K562 (cell line): ENCODE data around the gene E2F1. TPM values are rescaled to one million over a fixed set of nuclear protein-coding genes. Genes with fewer than 3 reads are reported as not detected.

Experiments
- BDP1 ChIP-seq: IDR thresholded peaks from 3 replicates; pipeline ENCODE4 v1.6.1; 2011; ENCODE audit not compliant: insufficient read length, insufficient read depth
- CREM ChIP-seq: IDR thresholded peaks from 2 replicates; pipeline ENCODE4 v1.6.1; 2014; ENCODE audit warnings: antibody characterized with exemption, low read depth
- EWSR1 ChIP-seq: fragments of 450-650 bp; IDR thresholded peaks from 2 replicates; pipeline ENCODE4 v1.6.1; 2018; ENCODE audit warnings: borderline replicate concordance, mild to moderate bottlenecking, low read depth, moderate library complexity; ENCODE audit not compliant: partially characterized antibody
- FOXP1 ChIP-seq: sonication (generic); formaldehyde crosslinking; IDR thresholded peaks from 2 replicates; pipeline ENCODE4 v1.8.0; 2022; ENCODE audit warnings: mild to moderate bottlenecking, missing genetic modification reagents
- HMG20A ChIP-seq: fragments of 450-650 bp; formaldehyde crosslinking; conservative IDR thresholded peaks from 2 replicates; pipeline ENCODE4 v1.4.0; 2020; ENCODE audit warnings: mild to moderate bottlenecking, mixed read lengths
- KDM2B ChIP-seq: fragments of 250-450 bp; sonication (Bioruptor Pico); IDR thresholded peaks from 2 replicates; pipeline ENCODE4 v1.8.0; 2021; ENCODE audit warnings: mild to moderate bottlenecking, moderate library complexity
- MECOM ChIP-seq: fragments of 250-450 bp; sonication (Bioruptor Pico); IDR thresholded peaks from 2 replicates; pipeline ENCODE4 v1.8.0; 2022; ENCODE audit warnings: inconsistent platforms
- MED1 ChIP-seq: sonication (generic); formaldehyde crosslinking; IDR thresholded peaks from 2 replicates; pipeline ENCODE4 v1.8.1; 2023; ENCODE audit warnings: missing genetic modification reagents, borderline replicate concordance
- NCOA2 ChIP-seq, 2 experiments: fragments of 450-650 bp; IDR thresholded peaks; 2 replicates each; pipeline ENCODE4 v1.6.1; 2018; ENCODE audit warnings: mild to moderate bottlenecking in 2 of 2, moderate library complexity in 1 of 2; ENCODE audit not compliant: partially characterized antibody in 2 of 2
- POLR2G ChIP-seq: fragments of 200-400 bp; formaldehyde crosslinking; IDR thresholded peaks from 2 replicates; pipeline ENCODE4 v1.6.1; 2017; ENCODE audit warnings: low read depth, mild to moderate bottlenecking, antibody characterized with exemption, low read length, moderate library complexity
- POLR3G ChIP-seq: IDR thresholded peaks from 2 replicates; pipeline ENCODE4 v1.6.1; 2011; ENCODE audit not compliant: insufficient read length, insufficient replicate concordance; ENCODE audit errors: extremely low read depth
- PRPF4 ChIP-seq: fragments of 200-400 bp; formaldehyde crosslinking; IDR thresholded peaks from one replicate; pipeline ENCODE4 v1.6.1; 2017; ENCODE audit warnings: low read length, low read depth, mild to moderate bottlenecking; ENCODE audit not compliant: insufficient read depth, poor library complexity, severe bottlenecking
- SMAD2 ChIP-seq: fragments of 150-350 bp; IDR thresholded peaks from 2 replicates; pipeline ENCODE4 v1.6.1; 2014; ENCODE audit warnings: low read depth, mild to moderate bottlenecking, low read length
- TAL1 ChIP-seq: fragments of 450-650 bp; IDR thresholded peaks from 2 replicates; pipeline ENCODE4 v1.6.1; 2016; ENCODE audit warnings: mild to moderate bottlenecking
- ZKSCAN8 ChIP-seq: fragments of 200-800 bp; sonication (Bioruptor generic); IDR thresholded peaks from 2 replicates; pipeline ENCODE4 v1.6.1; 2016; ENCODE audit warnings: missing genetic modification characterization, missing compliant biosample characterization
- ZNF217 ChIP-seq: sonication (generic); formaldehyde crosslinking; IDR thresholded peaks from 2 replicates; pipeline ENCODE4 v1.8.0; 2022; ENCODE audit warnings: mild to moderate bottlenecking, missing genetic modification reagents
- ZNF444 ChIP-seq: fragments of 250-450 bp; sonication (Bioruptor Pico); IDR thresholded peaks from 2 replicates; pipeline ENCODE4 v1.4.0; 2020; ENCODE audit warnings: mild to moderate bottlenecking, moderate library complexity
- ZNF583 ChIP-seq: fragments of 250-450 bp; sonication (Bioruptor Pico); IDR thresholded peaks from 2 replicates; pipeline ENCODE4 v1.4.0; 2020
- ZNF76 ChIP-seq: fragments of 250-450 bp; sonication (Bioruptor Pico); IDR thresholded peaks from 2 replicates; pipeline ENCODE4 v1.4.0; 2020; ENCODE audit warnings: mild to moderate bottlenecking, moderate library complexity, borderline replicate concordance
- polyA plus RNA-seq, 8 experiments: library from polyadenylated mRNA; depleted of rRNA in 4 of 8; stranded (reverse) in 5 of 8; unstranded in 3 of 8; fragments of >200 nt; fragmentation: Nextera tagmentation in 2 of 8; fragmentation: Illumina TruSeq in 1 of 8; extraction: Ambion mirVana in 2 of 8; extraction: Trizol in 1 of 8; gene quantifications; 2 replicates each; pipeline versions ENCODE4 v1.2.1 to v1.2.3, GENCODE V29; 2011 to 2014; ENCODE audit warnings: inconsistent platforms in 1 of 8, missing spikeins in 1 of 8
- total RNA-seq, 7 experiments: library from RNA; depleted of rRNA in 6 of 7; stranded (reverse); fragments of >200 nt in 6 of 7; fragmentation: Illumina TruSeq in 2 of 7; extraction: Trizol in 2 of 7; gene quantifications; 2 replicates each; pipeline versions ENCODE4 v1.2.1 to v1.2.3, GENCODE V29; 2011 to 2021; ENCODE audit warnings: low replicate concordance in 1 of 7
- TF ChIP-seq, protein P1 (sequence below): IDR thresholded peaks from 3 replicates; pipeline ENCODE4 v1.6.1; 2011; ENCODE audit warnings: borderline replicate concordance, mild to moderate bottlenecking, moderate library complexity; ENCODE audit not compliant: insufficient read length; ENCODE audit errors: extremely low read depth
- TF ChIP-seq, protein P2 (sequence below): fragments of 250-450 bp; sonication (Bioruptor Pico); IDR thresholded peaks from 2 replicates; pipeline ENCODE4 v1.8.0; 2021; ENCODE audit warnings: moderate library complexity, mild to moderate bottlenecking, inconsistent platforms
- TF ChIP-seq, protein P3 (sequence below), 2 experiments: fragments of 450-650 bp in 1 of 2; sonication (generic) in 1 of 2; formaldehyde crosslinking; conservative IDR thresholded peaks; 2 replicates each; pipeline versions ENCODE4 v1.4.0 to v1.8.1; 2020 to 2022; ENCODE audit warnings: mild to moderate bottlenecking in 1 of 2, missing genetic modification reagents in 1 of 2
- TF ChIP-seq, protein P4 (sequence below), 3 experiments: IDR thresholded peaks in 2 of 3; conservative IDR thresholded peaks in 1 of 3; 2 replicates each; pipeline ENCODE4 v1.5.1; 2011 to 2012; ENCODE audit warnings: low read length in 3 of 3, mild to moderate bottlenecking in 3 of 3, control low read depth in 2 of 3, improper control_type of control experiment in 1 of 3, inconsistent platforms in 1 of 3, low read depth in 1 of 3, mixed read lengths in 1 of 3, moderate library complexity in 1 of 3; ENCODE audit not compliant: insufficient read depth in 2 of 3

E2F1 gene
- total and polyA plus RNA-seq, 9 of the 15 experiments (the other 6 are each of a cell fraction or from before 2014, with no cell fraction given): 0.14 to 30.6 (median 13.1) TPM

DNA sequence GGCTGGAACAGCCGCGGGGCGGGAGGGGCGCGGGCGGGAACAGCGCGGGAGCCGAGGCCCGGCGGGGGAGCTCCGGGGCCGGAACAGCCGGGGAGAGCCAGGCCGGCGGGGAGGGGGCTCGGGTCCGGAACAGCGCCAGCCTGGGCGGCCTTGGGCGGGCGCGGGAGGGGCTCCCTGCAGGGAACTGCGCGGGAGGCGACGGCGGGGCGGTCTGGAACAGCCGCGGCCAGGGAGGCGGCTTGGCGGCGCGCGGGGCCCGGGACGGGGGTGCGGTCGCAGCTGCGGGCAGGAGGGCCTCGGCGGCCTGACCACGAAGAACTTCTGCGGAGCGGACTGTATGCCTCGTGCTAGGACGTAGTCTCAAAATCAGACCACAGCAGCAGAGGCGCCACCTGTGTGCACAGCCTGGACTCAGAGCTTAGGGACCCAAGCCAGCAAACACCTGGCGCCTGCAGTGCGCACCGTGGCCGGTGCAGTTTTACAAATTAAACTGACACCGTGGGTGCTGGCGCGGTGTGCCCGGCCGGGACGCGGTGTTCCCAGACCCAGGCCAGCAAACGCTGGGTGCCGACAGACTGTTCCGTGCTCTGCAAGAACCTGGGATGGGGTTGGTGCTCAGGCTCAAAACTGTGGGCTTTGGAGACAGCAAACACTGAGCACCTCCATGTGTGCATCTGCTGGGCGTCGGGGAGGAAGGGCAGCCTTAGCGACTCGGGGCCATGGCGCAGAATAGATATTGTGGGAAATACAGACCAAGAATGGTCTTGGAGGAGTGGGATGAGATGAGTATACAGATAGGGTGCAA, 46.2 kb upstream of the E2F1 start (continued):
- TF ChIP-seq, protein P1, sequence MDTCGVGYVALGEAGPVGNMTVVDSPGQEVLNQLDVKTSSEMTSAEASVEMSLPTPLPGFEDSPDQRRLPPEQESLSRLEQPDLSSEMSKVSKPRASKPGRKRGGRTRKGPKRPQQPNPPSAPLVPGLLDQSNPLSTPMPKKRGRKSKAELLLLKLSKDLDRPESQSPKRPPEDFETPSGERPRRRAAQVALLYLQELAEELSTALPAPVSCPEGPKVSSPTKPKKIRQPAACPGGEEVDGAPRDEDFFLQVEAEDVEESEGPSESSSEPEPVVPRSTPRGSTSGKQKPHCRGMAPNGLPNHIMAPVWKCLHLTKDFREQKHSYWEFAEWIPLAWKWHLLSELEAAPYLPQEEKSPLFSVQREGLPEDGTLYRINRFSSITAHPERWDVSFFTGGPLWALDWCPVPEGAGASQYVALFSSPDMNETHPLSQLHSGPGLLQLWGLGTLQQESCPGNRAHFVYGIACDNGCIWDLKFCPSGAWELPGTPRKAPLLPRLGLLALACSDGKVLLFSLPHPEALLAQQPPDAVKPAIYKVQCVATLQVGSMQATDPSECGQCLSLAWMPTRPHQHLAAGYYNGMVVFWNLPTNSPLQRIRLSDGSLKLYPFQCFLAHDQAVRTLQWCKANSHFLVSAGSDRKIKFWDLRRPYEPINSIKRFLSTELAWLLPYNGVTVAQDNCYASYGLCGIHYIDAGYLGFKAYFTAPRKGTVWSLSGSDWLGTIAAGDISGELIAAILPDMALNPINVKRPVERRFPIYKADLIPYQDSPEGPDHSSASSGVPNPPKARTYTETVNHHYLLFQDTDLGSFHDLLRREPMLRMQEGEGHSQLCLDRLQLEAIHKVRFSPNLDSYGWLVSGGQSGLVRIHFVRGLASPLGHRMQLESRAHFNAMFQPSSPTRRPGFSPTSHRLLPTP: no peak
- TF ChIP-seq PRPF4 (no peak), POLR2G (peak; percentile 85), MED1 (no peak), BDP1 (no peak), ZNF76 (CRISPR knock-in tag) (no peak), MECOM (CRISPR knock-in tag) (0 out of 2 replicates have a peak, but pooled peaks have one; percentile 25), POLR3G (no peak), HMG20A (no peak), TAL1 (no peak), SMAD2 (no peak), ZNF217 (CRISPR knock-in tag) (no peak), ZKSCAN8 (CRISPR knock-in tag) (peak; percentile 99), FOXP1 (no peak; the same call in 1 of the 2 replicates), ZNF583 (CRISPR knock-in tag) (no peak), KDM2B (CRISPR knock-in tag) (peak; percentile 64; the same call in 1 of the 2 replicates), ZNF444 (no peak), CREM (peak; percentile 54; the same call in 1 of the 2 replicates), NCOA2 (IDR thresholded peaks at IDR 0.05; ENCODE audit: partially characterized antibody in 2 of 2) (no peak), EWSR1 (no peak)
- TF ChIP-seq, protein P2, sequence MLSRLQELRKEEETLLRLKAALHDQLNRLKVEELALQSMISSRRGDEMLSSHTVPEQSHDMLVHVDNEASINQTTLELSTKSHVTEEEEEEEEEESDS (CRISPR knock-in tag): no peak
- TF ChIP-seq, protein P3, sequence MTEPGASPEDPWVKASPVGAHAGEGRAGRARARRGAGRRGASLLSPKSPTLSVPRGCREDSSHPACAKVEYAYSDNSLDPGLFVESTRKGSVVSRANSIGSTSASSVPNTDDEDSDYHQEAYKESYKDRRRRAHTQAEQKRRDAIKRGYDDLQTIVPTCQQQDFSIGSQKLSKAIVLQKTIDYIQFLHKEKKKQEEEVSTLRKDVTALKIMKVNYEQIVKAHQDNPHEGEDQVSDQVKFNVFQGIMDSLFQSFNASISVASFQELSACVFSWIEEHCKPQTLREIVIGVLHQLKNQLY (CRISPR knock-in tag; conservative IDR thresholded peaks at IDR 0.05): no peak
- TF ChIP-seq, protein P4, sequence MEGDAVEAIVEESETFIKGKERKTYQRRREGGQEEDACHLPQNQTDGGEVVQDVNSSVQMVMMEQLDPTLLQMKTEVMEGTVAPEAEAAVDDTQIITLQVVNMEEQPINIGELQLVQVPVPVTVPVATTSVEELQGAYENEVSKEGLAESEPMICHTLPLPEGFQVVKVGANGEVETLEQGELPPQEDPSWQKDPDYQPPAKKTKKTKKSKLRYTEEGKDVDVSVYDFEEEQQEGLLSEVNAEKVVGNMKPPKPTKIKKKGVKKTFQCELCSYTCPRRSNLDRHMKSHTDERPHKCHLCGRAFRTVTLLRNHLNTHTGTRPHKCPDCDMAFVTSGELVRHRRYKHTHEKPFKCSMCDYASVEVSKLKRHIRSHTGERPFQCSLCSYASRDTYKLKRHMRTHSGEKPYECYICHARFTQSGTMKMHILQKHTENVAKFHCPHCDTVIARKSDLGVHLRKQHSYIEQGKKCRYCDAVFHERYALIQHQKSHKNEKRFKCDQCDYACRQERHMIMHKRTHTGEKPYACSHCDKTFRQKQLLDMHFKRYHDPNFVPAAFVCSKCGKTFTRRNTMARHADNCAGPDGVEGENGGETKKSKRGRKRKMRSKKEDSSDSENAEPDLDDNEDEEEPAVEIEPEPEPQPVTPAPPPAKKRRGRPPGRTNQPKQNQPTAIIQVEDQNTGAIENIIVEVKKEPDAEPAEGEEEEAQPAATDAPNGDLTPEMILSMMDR (IDR thresholded peaks at IDR 0.05 in 2 of 3, conservative IDR thresholded peaks at IDR 0.05 in 1 of 3; ENCODE audit: insufficient read depth in 2 of 3, low read depth in 1 of 3, low read length in 3 of 3): no peak
